Activated CD4-positive, CD25-positive, alpha-beta regulatory T cell treated with anti-CD3 and anti-CD28 coated beads, Interleukin-2, amount 50 U/mL, for 24 hours (primary cell): ENCODE results near the gene DYNC1LI1.
"Not testable (repeated sequence)": the region's sequence is repeated elsewhere in the genome, so short reads cannot be mapped to it uniquely, and the experiment has no call there.

Experiments
- ATAC-seq, 2 donors: fragments of 150-1000 bp; cut with Tn5 transposase; one replicate each; pipeline ENCODE4 v1.10.0; 2021; ENCODE audit warnings: mild to moderate bottlenecking in 1 of 2, moderate library complexity in 1 of 2

The DYNC1LI1 gene

GRCh38 chr3:32525720-32526119 lies 44.9 kb downstream of the DYNC1LI1 start:
- ATAC-seq: no peak

DNA sequence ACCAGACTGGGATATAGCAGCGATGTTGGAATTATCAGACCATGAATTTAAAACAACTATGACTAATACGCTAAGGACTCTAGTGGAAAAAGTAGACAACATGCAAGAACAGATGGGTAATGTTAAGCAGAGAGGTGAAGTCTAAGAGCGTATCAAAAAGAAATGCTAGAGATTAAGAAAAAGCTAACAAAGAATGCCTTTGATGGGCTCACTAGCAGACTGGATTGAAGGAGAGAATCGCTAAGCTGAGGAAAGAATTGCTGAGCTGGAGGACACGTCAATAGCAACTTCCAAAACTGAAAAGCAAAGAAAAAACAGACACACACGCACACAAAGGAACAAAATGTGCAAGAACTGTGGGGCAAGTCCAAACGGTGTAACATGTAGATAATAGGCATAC lies 48.0 kb downstream of the DYNC1LI1 start:
- no peak for ATAC-seq

DNA sequence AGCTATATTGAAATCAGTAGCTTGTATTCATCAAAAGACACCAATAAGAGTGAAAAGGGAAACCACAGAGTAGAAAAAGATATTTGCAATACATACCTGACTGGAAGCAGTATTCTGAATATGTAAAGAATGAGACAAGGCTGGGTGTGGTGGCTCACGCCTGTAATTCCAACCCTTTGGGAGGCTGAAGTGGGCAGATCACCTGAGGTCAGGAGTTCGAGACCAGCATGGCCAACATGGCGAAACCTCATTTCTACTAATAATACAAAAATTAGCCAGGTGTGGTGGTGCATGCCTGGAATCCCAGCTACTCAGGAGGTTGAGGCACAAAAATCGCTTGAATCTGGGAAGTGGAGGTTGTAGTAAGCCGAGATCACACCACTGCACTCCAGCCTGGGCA lies 51.7 kb downstream of the DYNC1LI1 start:
- not testable (repeated sequence) for ATAC-seq

GRCh38 chr3:32516751-32517150 lies 53.9 kb downstream of the DYNC1LI1 start:
- not testable (repeated sequence) for ATAC-seq

DNA sequence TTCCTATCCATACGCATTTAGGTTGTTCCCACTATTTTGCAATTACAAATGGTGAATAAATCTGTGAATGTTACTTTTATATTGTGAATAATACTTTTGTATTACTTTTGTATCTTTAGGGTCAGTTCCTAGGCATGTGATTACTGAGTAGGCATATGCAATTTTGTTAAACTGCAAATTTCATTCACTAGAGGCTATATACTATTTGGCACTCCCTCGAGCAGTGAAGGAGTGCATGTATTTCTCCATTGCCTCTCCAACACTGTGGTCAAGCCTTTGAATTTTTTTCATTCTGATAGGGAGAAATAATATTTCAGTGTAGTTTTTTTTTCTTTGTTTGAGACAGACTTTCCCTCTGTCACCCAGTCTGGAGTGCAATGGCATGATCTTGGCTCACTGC lies 59.7 kb downstream of the DYNC1LI1 start:
- no peak for ATAC-seq

DNA sequence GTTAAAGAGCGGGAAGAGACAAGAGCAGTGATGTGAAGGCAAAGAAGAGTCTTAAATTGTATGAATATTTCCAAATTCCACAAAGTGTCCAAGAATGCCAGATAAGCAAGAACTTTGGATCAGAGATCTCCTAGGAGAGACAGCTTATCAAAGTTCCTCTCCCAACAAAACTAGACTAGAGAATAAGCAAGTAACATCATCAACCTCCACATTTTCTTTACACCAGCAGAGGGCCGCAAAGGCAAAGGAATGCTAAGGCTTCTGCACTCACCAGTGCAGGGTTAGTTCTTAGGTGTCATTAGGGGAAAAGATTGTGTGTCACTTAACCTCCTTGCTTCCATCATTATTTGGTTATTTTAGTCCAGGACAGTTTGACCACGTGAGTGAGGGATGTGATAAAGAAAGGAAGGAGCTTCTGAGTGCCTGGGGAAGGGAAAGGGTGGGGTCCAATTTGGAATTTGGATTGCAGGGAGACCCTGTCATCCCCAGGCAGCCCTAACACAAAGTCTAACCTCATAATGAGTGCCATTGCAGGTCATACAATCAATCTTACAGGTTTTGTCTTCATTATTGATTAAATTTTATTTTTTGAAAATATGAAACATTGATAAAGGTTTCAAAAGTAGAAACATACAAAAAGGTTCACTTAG lies 60.5 kb downstream of the DYNC1LI1 start:
- ATAC-seq: peak; percentile 63 to 83

GRCh38 chr3:32508711-32509110 lies 61.9 kb downstream of the DYNC1LI1 start:
- no peak for ATAC-seq

GRCh38 chr3:32506466-32506865 lies 64.2 kb downstream of the DYNC1LI1 start:
- ATAC-seq: no peak

DNA sequence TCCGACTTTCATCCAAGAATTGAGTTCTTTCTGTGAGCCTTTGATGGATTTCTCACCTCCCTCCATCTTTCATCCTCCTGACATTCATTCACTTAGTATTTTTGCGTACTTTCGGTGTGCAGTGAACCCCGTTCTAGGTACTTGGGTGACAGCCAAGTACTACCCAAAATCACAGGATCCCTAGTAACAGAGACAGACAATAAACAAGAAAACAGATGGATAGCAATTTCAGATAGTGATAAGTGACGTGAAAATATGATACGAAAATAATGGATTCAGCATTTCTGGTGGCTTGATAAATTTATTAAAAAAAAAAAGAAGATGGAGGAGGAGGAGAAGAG lies 67.7 kb downstream of the DYNC1LI1 start:
- ATAC-seq: no peak

- peak; percentile 76 to 82 for ATAC-seq
Observed at GRCh38 chr3:32502118-32502945, 68.3 kb downstream of the DYNC1LI1 start, which contains the start of gene CMTM6. TSS of gene CMTM6 (minus strand) at chr3:32502852. CDS start at chr3:32502745, 107 bp downstream.

DNA sequence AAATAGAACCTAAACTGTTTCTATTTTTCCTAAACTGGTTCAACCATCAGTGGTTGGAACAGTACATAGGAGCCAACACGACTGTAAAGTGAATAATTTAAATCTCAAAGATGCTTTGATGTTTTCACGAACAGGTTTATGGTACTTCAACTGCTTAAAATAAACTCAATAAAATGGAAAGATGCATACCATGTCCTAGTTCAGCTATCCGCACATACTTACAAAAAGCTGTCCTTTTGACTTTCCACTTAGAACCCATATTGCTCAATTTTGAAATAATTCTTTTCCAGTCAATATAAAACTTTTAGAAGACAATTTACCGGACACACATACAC lies 68.9 kb downstream of the DYNC1LI1 start:
- ATAC-seq: no peak

GRCh38 chr3:32500880-32501782 lies 69.5 kb downstream of the DYNC1LI1 start:
- ATAC-seq: peak in 1 of 2 donors; percentile 4

GRCh38 chr3:32500231-32500630 lies 70.4 kb downstream of the DYNC1LI1 start:
- no peak for ATAC-seq

DNA sequence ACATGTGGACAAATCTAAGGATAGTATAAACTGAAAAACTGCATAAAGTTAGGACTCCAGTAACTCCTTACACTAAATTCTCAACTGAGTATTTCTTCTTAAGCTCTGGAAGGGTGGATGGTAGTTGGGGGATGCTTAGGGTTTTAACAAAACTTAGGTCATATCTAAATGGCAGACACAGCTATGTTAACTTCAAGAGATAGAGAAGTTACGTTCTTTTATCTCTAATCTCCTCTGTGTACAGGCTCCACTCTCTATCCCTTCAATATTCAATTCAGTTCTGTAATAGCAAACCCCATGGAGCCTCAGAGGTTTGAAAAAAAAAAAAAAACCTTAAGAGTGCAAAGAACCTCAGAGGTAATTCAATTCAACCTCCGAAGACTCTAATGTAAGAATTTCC lies 71.1 kb downstream of the DYNC1LI1 start:
- ATAC-seq: no peak

DNA sequence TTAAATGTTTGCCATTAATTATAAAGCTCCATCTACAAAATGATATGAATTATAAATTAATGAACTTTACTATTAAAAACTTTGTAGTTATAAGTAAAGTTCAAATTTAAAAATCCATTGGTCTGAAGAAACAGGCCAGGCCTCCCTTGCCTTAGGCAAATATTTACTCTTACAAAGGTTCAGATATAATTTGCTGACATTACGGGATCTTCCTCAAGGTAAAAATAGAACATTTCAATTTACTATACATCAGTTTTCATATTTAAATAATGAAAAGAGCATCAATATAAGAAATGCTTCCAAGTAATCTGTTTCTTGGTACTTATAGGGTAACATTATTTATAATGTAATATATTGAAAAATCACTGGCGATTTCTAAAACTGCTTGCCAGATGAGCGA lies 71.7 kb downstream of the DYNC1LI1 start:
- no peak for ATAC-seq

- ATAC-seq: no peak
Observed at GRCh38 chr3:32498252-32498651, 72.4 kb downstream of the DYNC1LI1 start.

DNA sequence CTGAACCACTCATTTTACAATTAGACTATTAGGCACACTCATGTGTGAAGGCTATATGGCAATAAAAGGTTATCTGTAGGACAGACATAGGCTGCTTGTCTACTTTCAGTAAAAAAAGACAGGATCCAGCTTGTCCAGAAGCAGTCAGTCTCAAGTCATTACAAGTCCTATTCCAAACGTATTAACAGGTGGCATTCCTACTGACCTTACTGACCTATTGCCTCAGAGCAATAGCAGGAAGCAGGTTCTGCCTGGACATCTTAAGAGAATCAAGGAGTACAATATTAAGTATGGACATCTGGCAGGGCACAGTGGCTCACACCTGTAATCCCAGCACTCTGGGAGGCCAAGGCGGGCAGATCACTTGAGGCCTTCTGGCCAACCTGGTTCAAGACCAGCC lies 75.0 kb downstream of the DYNC1LI1 start:
- no peak for ATAC-seq

GRCh38 chr3:32495085-32495484 lies 75.6 kb downstream of the DYNC1LI1 start:
- ATAC-seq: no peak

- peak; percentile 60 to 67 for ATAC-seq
Observed at GRCh38 chr3:32493437-32494414, 76.9 kb downstream of the DYNC1LI1 start.

- no peak for ATAC-seq
Observed at GRCh38 chr3:32492684-32493436, 77.8 kb downstream of the DYNC1LI1 start.

- ATAC-seq: no peak
Observed at GRCh38 chr3:32488474-32489008, 82.1 kb downstream of the DYNC1LI1 start.
